Thymus (tissue), 11 donors: ENCODE data around the gene NDUFV1. TPM values are rescaled to one million over a fixed set of nuclear protein-coding genes. Genes with fewer than 3 reads are reported as not detected.

ENCODE experiments used
- DNase-seq, 9 donors: peaks; one replicate each; pipeline ENCODE4 v3.0.0-alpha.2; 2013; ENCODE audit warnings: low spot score in 9 of 9, low read depth in 6 of 9, missing footprints in 1 of 9
- H3K27ac ChIP-seq, 2 donors: one replicate each; pipeline ENCODE4 v1.5.1; 2013; ENCODE audit warnings: control low read depth in 1 of 2, low read depth in 1 of 2, low read length in 1 of 2, mild to moderate bottlenecking in 1 of 2, moderate library complexity in 1 of 2
- H3K27me3 ChIP-seq, 2 donors: one replicate each; pipeline ENCODE4 v1.5.1; 2013; ENCODE audit warnings: low read length in 1 of 2; ENCODE audit not compliant: control insufficient read depth in 2 of 2, insufficient read depth in 1 of 2
- H3K36me3 ChIP-seq, 2 donors: one replicate each; pipeline ENCODE4 v1.5.1; 2013; ENCODE audit warnings: low read length in 1 of 2, mild to moderate bottlenecking in 1 of 2, moderate library complexity in 1 of 2; ENCODE audit not compliant: control insufficient read depth in 2 of 2, insufficient read depth in 2 of 2
- H3K4me1 ChIP-seq, 2 donors: one replicate each; pipeline ENCODE4 v1.5.1; 2013; ENCODE audit warnings: low read length in 2 of 2; ENCODE audit not compliant: control insufficient read depth in 2 of 2, insufficient read depth in 2 of 2
- H3K4me3 ChIP-seq, 2 donors: one replicate each; pipeline ENCODE4 v1.5.1; 2013; ENCODE audit warnings: low read length in 2 of 2, control low read depth in 1 of 2, mild to moderate bottlenecking in 1 of 2
- H3K9me3 ChIP-seq, 2 donors: one replicate each; pipeline ENCODE4 v1.5.1; 2013; ENCODE audit warnings: low read length in 1 of 2, mild to moderate bottlenecking in 1 of 2; ENCODE audit not compliant: control insufficient read depth in 2 of 2, insufficient read depth in 1 of 2
- WGBS: extraction: QIAGEN DNeasy Blood & Tissue Kit; methylation state at CpG from one replicate; pipeline ENCODE4 v1.1.7; 2013; 5-methylcytosine and 5-hydroxymethylcytosine counted together
- polyA plus RNA-seq: library from polyadenylated mRNA; stranded (reverse); fragments of 200-250 nt; gene quantifications from one replicate; pipeline ENCODE4 v1.2.3, GENCODE V29; 2013
- total RNA-seq: library from RNA; stranded (reverse); fragments of 120-200 nt; gene quantifications from one replicate; pipeline ENCODE4 v1.2.4, GENCODE V29; 2013
- donor health status: healthy.

The NDUFV1 gene
- total and polyA plus RNA-seq, 2 donors: 126 to 207 TPM

GRCh38 chr11:67612751-67613150 lies 6.0 kb downstream of the NDUFV1 start:
- peaks cover 45 to 56% of the 10 kb centered on the region in 2 donors for H3K4me1 ChIP-seq
- DNase-seq: no peak
- H3K9me3 ChIP-seq: no peaks in the 10 kb centered on the region
- no peaks in the 10 kb centered on the region for H3K27me3 ChIP-seq
- H3K27ac ChIP-seq: peak overlapping the region in 1 of 2 donors; percentile 9
- H3K4me3 ChIP-seq: no peak overlapping the region
- WGBS: 98% methylated on average over 13 of the region's 13 CpGs
- peaks cover 46 to 47% of the 10 kb centered on the region in 2 donors for H3K36me3 ChIP-seq

GRCh38 chr11:67613313-67613959 lies 6.7 kb downstream of the NDUFV1 start:
- Histone ChIP-seq H3K9me3 (no peaks in the 10 kb centered on the region), H3K27ac (peak overlapping the region; percentile 96 to 98), H3K27me3 (no peaks in the 10 kb centered on the region), H3K4me3 (peak overlapping the region in 1 of 2 donors; percentile 49), H3K36me3 (peaks cover 42 to 45% of the 10 kb centered on the region in 2 donors), H3K4me1 (peaks cover 43 to 56% of the 10 kb centered on the region in 2 donors)
- 90% methylated on average over 17 of the region's 17 CpGs for WGBS
- DNase-seq: no peak

GRCh38 chr11:67613960-67614715 lies 7.4 kb downstream of the NDUFV1 start:
- H3K9me3 ChIP-seq: no peaks in the 10 kb centered on the region
- H3K36me3 ChIP-seq: peaks cover 35 to 38% of the 10 kb centered on the region in 2 donors
- peaks cover 43 to 56% of the 10 kb centered on the region in 2 donors for H3K4me1 ChIP-seq
- WGBS: 18% methylated on average over 23 of the region's 23 CpGs
- DNase-seq: peak in 7 of 9 donors; percentile 60 to 90 (median 76)
- peak overlapping the region; percentile 49 to 50 for H3K4me3 ChIP-seq
- H3K27ac ChIP-seq: peak overlapping the region; percentile 96 to 98
- H3K27me3 ChIP-seq: no peaks in the 10 kb centered on the region

GRCh38 chr11:67614730-67615714 lies 8.3 kb downstream of the NDUFV1 start:
- Histone ChIP-seq H3K27ac (peak overlapping the region; percentile 96 to 98), H3K9me3 (no peaks in the 10 kb centered on the region), H3K27me3 (no peaks in the 10 kb centered on the region), H3K4me1 (peaks cover 43 to 56% of the 10 kb centered on the region in 2 donors), H3K36me3 (peaks cover 28 to 33% of the 10 kb centered on the region in 2 donors), H3K4me3 (no peak overlapping the region)
- 94% methylated on average over 18 of the region's 18 CpGs for WGBS
- peak in 2 of 9 donors; percentile 62 to 73 for DNase-seq

GRCh38 chr11:67615728-67616430 lies 9.1 kb downstream of the NDUFV1 start:
- DNase-seq: peak in 1 of 9 donors; percentile 64
- Histone ChIP-seq H3K36me3 (peaks cover 19 to 25% of the 10 kb centered on the region in 2 donors), H3K4me3 (peak overlapping the region; percentile 16 to 17), H3K27ac (no peak overlapping the region), H3K9me3 (no peaks in the 10 kb centered on the region), H3K4me1 (peaks cover 43 to 56% of the 10 kb centered on the region in 2 donors), H3K27me3 (no peaks in the 10 kb centered on the region)
- 37% methylated on average over 34 of the region's 34 CpGs for WGBS

- Histone ChIP-seq H3K4me1 (peaks cover 43 to 56% of the 10 kb centered on the region in 2 donors), H3K36me3 (peaks cover 11 to 17% of the 10 kb centered on the region in 2 donors), H3K9me3 (no peaks in the 10 kb centered on the region), H3K4me3 (peak overlapping the region in 1 of 2 donors; percentile 16), H3K27me3 (no peaks in the 10 kb centered on the region), H3K27ac (no peak overlapping the region)
- 51% methylated on average over 11 of the region's 11 CpGs for WGBS
- peak in 1 of 9 donors; percentile 47 for DNase-seq
Observed at GRCh38 chr11:67616431-67617242, 9.9 kb downstream of the NDUFV1 start.

GRCh38 chr11:67617243-67617953 lies 10.7 kb downstream of the NDUFV1 start:
- Histone ChIP-seq H3K36me3 (peaks cover 6 to 9% of the 10 kb centered on the region in 2 donors), H3K4me1 (peaks cover 43 to 56% of the 10 kb centered on the region in 2 donors), H3K9me3 (no peaks in the 10 kb centered on the region), H3K27ac (peak overlapping the region in 1 of 2 donors; percentile 20), H3K4me3 (no peak overlapping the region), H3K27me3 (no peaks in the 10 kb centered on the region)
- peak in 1 of 9 donors; percentile 45 for DNase-seq
- WGBS: 76% methylated on average over 7 of the region's 7 CpGs
